Prostate gland (tissue), 2 donors: ENCODE measurements around the gene TTC27. TPM values are rescaled to one million over a fixed set of nuclear protein-coding genes. Genes with fewer than 3 reads are reported as not detected.

ENCODE experiments used
- DNase-seq: peaks from one replicate; pipeline ENCODE4 v3.0.0-alpha.2; 2019; ENCODE audit warnings: low spot score
- H3K27ac ChIP-seq, 2 donors: fragments of 200-600 bp; sonication (generic); 2 replicates each; pipeline ENCODE4 v1.5.1; 2017 to 2019
- H3K27me3 ChIP-seq: fragments of 200-600 bp; sonication (generic); replicated peaks from 2 replicates; pipeline ENCODE4 v1.5.1; 2019; ENCODE audit not compliant: insufficient read depth
- H3K36me3 ChIP-seq, 2 donors: fragments of 200-600 bp; sonication (generic); 1 replicate in 1 of 2; 2 replicates in 1 of 2; pipeline versions ENCODE4 v1.5.1 to v1.8.1; 2017 to 2019
- H3K4me1 ChIP-seq: fragments of 200-600 bp; sonication (generic); replicated peaks from 2 replicates; pipeline ENCODE4 v1.5.1; 2019
- H3K4me3 ChIP-seq, 2 donors: fragments of 200-600 bp; sonication (generic); 2 replicates each; pipeline ENCODE4 v1.5.1; 2017 to 2019
- H3K9me3 ChIP-seq: fragments of 200-600 bp; sonication (generic); 2 replicates; pipeline ENCODE4 v1.5.1; 2017
- CTCF ChIP-seq, 4 experiments: fragments of 200-600 bp in 2 of 4; fragments of 450-650 bp in 2 of 4; sonication (generic) in 2 of 4; IDR thresholded peaks; 1 replicate in 3 of 4; 2 replicates in 1 of 4; pipeline ENCODE4 v1.5.1; 2016 to 2019; ENCODE audit warnings: antibody characterized with exemption in 4 of 4, mild to moderate bottlenecking in 2 of 4, moderate library complexity in 2 of 4
- POLR2A ChIP-seq: fragments of 450-650 bp; IDR thresholded peaks from one replicate; pipeline ENCODE4 v1.6.1; 2016; ENCODE audit warnings: antibody characterized with exemption, mild to moderate bottlenecking
- POLR2AphosphoS5 ChIP-seq: sonication (generic); formaldehyde crosslinking; IDR thresholded peaks from one replicate; pipeline ENCODE4 v1.6.1; 2017; ENCODE audit warnings: antibody characterized with exemption
- WGBS: methylation state at CpG from one replicate; pipeline ENCODE4 v1.1.5; 2018; 5-methylcytosine and 5-hydroxymethylcytosine counted together
- intact Hi-C: fragments of 100-400 bp; cut with DNase I; formaldehyde crosslinking; loops from one replicate; pipeline ENCODE4 v1.14.2; 2022
- total RNA-seq, 2 donors: library from RNA; depleted of rRNA; stranded (reverse); fragments of >200 nt; gene quantifications; one replicate each; pipeline ENCODE4 v1.1.0, GENCODE V29; 2016

Gene TTC27
- total RNA-seq, 2 donors from 2014 or later = 13.0 to 15.6 TPM

- intact Hi-C loops = no loop called here
- H3K4me1 ChIP-seq = no peaks in the 10 kb centered on the region
- no peaks in the 10 kb centered on the region for H3K9me3 ChIP-seq
- TF ChIP-seq POLR2A = no peak
- TF ChIP-seq CTCF (IDR thresholded peaks at IDR 0.05) = no peak
- no peak for TF ChIP-seq POLR2AphosphoS5
- H3K27me3 ChIP-seq = no peaks in the 10 kb centered on the region
- no peak overlapping the region for H3K27ac ChIP-seq
- no peak overlapping the region for H3K4me3 ChIP-seq
- no peaks in the 10 kb centered on the region for H3K36me3 ChIP-seq
- no peak for DNase-seq
Observed at GRCh38 chr2:32860385-32860784, 232.5 kb downstream of the TTC27 start.

GRCh38 chr2:32862269-32863055 is 234.6 kb downstream of the TTC27 start:
- intact Hi-C loops = no loop called here
- DNase-seq = no peak
- no peak overlapping the region for H3K4me3 ChIP-seq
- TF ChIP-seq POLR2A (no peak), CTCF (IDR thresholded peaks at IDR 0.05) (no peak), POLR2AphosphoS5 (no peak)
- H3K27ac ChIP-seq = no peak overlapping the region
- H3K9me3 ChIP-seq = no peaks in the 10 kb centered on the region
- no peaks in the 10 kb centered on the region for H3K36me3 ChIP-seq
- 82% methylated on average over 4 of the region's 4 CpGs for WGBS
- no peaks in the 10 kb centered on the region for H3K27me3 ChIP-seq
- no peaks in the 10 kb centered on the region for H3K4me1 ChIP-seq

GRCh38 chr2:32863326-32863725 is 235.5 kb downstream of the TTC27 start:
- WGBS = 85% methylated on average over 2 of the region's 2 CpGs

GRCh38 chr2:32863803-32864202 is 236.0 kb downstream of the TTC27 start:
- intact Hi-C loops = no loop called here

More at GRCh38 chr2:32863326-32863725, 235.5 kb downstream of the TTC27 start:
- intact Hi-C loops = no loop called here
- no peak overlapping the region for H3K27ac ChIP-seq
- H3K36me3 ChIP-seq = no peaks in the 10 kb centered on the region
- H3K27me3 ChIP-seq = no peaks in the 10 kb centered on the region
- no peaks in the 10 kb centered on the region for H3K9me3 ChIP-seq
- DNase-seq = no peak
- H3K4me3 ChIP-seq = no peak overlapping the region
- TF ChIP-seq POLR2A (no peak), CTCF (IDR thresholded peaks at IDR 0.05) (no peak), POLR2AphosphoS5 (no peak)
- no peaks in the 10 kb centered on the region for H3K4me1 ChIP-seq

More at GRCh38 chr2:32863803-32864202, 236.0 kb downstream of the TTC27 start:
- DNase-seq = no peak
- no peaks in the 10 kb centered on the region for H3K36me3 ChIP-seq
- TF ChIP-seq POLR2AphosphoS5 (no peak), POLR2A (no peak), CTCF (IDR thresholded peaks at IDR 0.05) (no peak)
- H3K27ac ChIP-seq = no peak overlapping the region
- no peaks in the 10 kb centered on the region for H3K27me3 ChIP-seq
- H3K9me3 ChIP-seq = no peaks in the 10 kb centered on the region
- 91% methylated on average over 7 of the region's 7 CpGs for WGBS
- no peak overlapping the region for H3K4me3 ChIP-seq
- H3K4me1 ChIP-seq = no peaks in the 10 kb centered on the region
